HL-60/S4 treated with retinoic acid at 250 ng/mL for 4 days and 3 days (cell line): Measurements from ENCODE around the gene TTC8.
"Not testable (repeated sequence)": the region's sequence is repeated elsewhere in the genome, so short reads cannot be mapped to it uniquely, and the experiment has no call there.

Experiments used
- in situ Hi-C: fragments of 300-500 bp; cut with MboI; formaldehyde crosslinking; loops from 2 replicates; pipeline ENCODE4 v1.7.0; 2022; ENCODE audit warnings: low sequenced_read_pairs

Gene TTC8

GRCh38 chr14:88823968-88824313, 510 bp upstream of the TTC8 start:
- in situ Hi-C loops: no loop called here

GRCh38 chr14:88825078-88825458, 617 bp downstream of the TTC8 start:
- in situ Hi-C loops: no loop called here

- in situ Hi-C loops: no loop called here
These were observed 1.1 kb downstream of the TTC8 start for GRCh38 chr14:88825503-88825902.

- in situ Hi-C loops: no loop called here
These were observed 4.7 kb downstream of the TTC8 start for GRCh38 chr14:88829188-88829587.

GRCh38 chr14:88829685-88830302, 5.3 kb downstream of the TTC8 start:
- in situ Hi-C loops: no loop called here

- in situ Hi-C loops: no loop called here
These were observed 6.8 kb downstream of the TTC8 start for GRCh38 chr14:88831284-88831683.

GRCh38 chr14:88834883-88835431, 10.5 kb downstream of the TTC8 start:
- in situ Hi-C loops: no loop called here

- in situ Hi-C loops: no loop called here
These were observed 11.2 kb downstream of the TTC8 start for GRCh38 chr14:88835661-88836060.

GRCh38 chr14:88837495-88837894, 13.0 kb downstream of the TTC8 start:
- in situ Hi-C loops: no loop called here

- in situ Hi-C loops: no loop called here
These were observed 13.6 kb downstream of the TTC8 start for GRCh38 chr14:88838015-88838414.

- in situ Hi-C loops: no loop called here
These were observed 16.5 kb downstream of the TTC8 start for GRCh38 chr14:88840926-88841325.

- in situ Hi-C loops: no loop called here
These were observed 17.3 kb downstream of the TTC8 start for GRCh38 chr14:88841741-88842140.

GRCh38 chr14:88842414-88842813, 18.0 kb downstream of the TTC8 start:
- in situ Hi-C loops: no loop called here

GRCh38 chr14:88844980-88845491, 20.6 kb downstream of the TTC8 start:
- in situ Hi-C loops: no loop called here

- in situ Hi-C loops: no loop called here
These were observed 24.1 kb downstream of the TTC8 start for GRCh38 chr14:88848571-88848970.

GRCh38 chr14:88849716-88850115, 25.3 kb downstream of the TTC8 start:
- in situ Hi-C loops: no loop called here

GRCh38 chr14:88851587-88851986, 27.1 kb downstream of the TTC8 start:
- in situ Hi-C loops: no loop called here

- in situ Hi-C loops: no loop called here
These were observed 28.2 kb downstream of the TTC8 start for GRCh38 chr14:88852632-88853031.

GRCh38 chr14:88853129-88853528, 28.7 kb downstream of the TTC8 start:
- in situ Hi-C loops: no loop called here

GRCh38 chr14:88856786-88857366, 32.4 kb downstream of the TTC8 start:
- in situ Hi-C loops: no loop called here

- in situ Hi-C loops: not testable (repeated sequence)
These were observed 33.4 kb downstream of the TTC8 start for GRCh38 chr14:88857861-88858260.

- in situ Hi-C loops: not testable (repeated sequence)
These were observed 34.7 kb downstream of the TTC8 start for GRCh38 chr14:88859118-88859517.

- in situ Hi-C loops: no loop called here
These were observed 38.7 kb downstream of the TTC8 start for GRCh38 chr14:88863167-88863566.
